NCI-H146 treated with DMSO at 0.1 percent for 48 hours (cell line): Measurements from ENCODE around the gene CDHR2.
A peak's percentile ranks its signal among the peaks of the same experiment; 100 is the strongest.

Experiments used
- DNase-seq: peaks from one replicate; lab custom pipeline; 2025; ENCODE audit not compliant: unreplicated experiment; lab: John Stamatoyannopoulos, UW

CDHR2 gene

GRCh38 chr5:176528301-176528700 is 20.8 kb upstream of the CDHR2 start:
- no peak for DNase-seq

GRCh38 chr5:176528761-176529115 is 20.4 kb upstream of the CDHR2 start:
- DNase-seq = no peak

- no peak for DNase-seq
Measured at GRCh38 chr5:176529116-176529740, 19.9 kb upstream of the CDHR2 start.

- no peak for DNase-seq
Measured at GRCh38 chr5:176529741-176530141, 19.4 kb upstream of the CDHR2 start.

- no peak for DNase-seq
Measured at GRCh38 chr5:176530393-176530982, 18.7 kb upstream of the CDHR2 start.

- DNase-seq = no peak
Measured at GRCh38 chr5:176530983-176531901, 17.9 kb upstream of the CDHR2 start.

- no peak for DNase-seq
Measured at GRCh38 chr5:176531902-176532493, 17.1 kb upstream of the CDHR2 start.

- no peak for DNase-seq
Measured at GRCh38 chr5:176532795-176533194, 16.3 kb upstream of the CDHR2 start.

- DNase-seq = no peak
Measured at GRCh38 chr5:176533390-176533789, 15.8 kb upstream of the CDHR2 start.

- DNase-seq = no peak
Measured at GRCh38 chr5:176533894-176534611, 15.1 kb upstream of the CDHR2 start.

GRCh38 chr5:176534640-176535039 is 14.5 kb upstream of the CDHR2 start:
- DNase-seq = no peak

- no peak for DNase-seq
Measured at GRCh38 chr5:176535101-176535663, 14.0 kb upstream of the CDHR2 start.

GRCh38 chr5:176535664-176536131 is 13.4 kb upstream of the CDHR2 start:
- no peak for DNase-seq

GRCh38 chr5:176536132-176536901 is 12.8 kb upstream of the CDHR2 start:
- DNase-seq = no peak

- peak; percentile 86 for DNase-seq
Measured at GRCh38 chr5:176536902-176537553, 12.1 kb upstream of the CDHR2 start, which contains the start of gene RNF44. Gene RNF44, minus strand, starts transcription at chr5:176537402. Its CDS starts 4,930 bp downstream, at chr5:176532472.

GRCh38 chr5:176537554-176538229 is 11.4 kb upstream of the CDHR2 start:
- peak; percentile 94 for DNase-seq

GRCh38 chr5:176538230-176538988 is 10.7 kb upstream of the CDHR2 start:
- DNase-seq = no peak

GRCh38 chr5:176538989-176539384 is 10.2 kb upstream of the CDHR2 start:
- no peak for DNase-seq
